HG03558 (cell line): Measurements from ENCODE around the gene PLEKHN1.
"Not testable (repeated sequence)": the region's sequence is repeated elsewhere in the genome, so short reads cannot be mapped to it uniquely, and the experiment has no call there.

Experiments used
- ATAC-seq: cut with Tn5 transposase; IDR thresholded peaks from one replicate; pipeline ENCODE4 v1.9.1; 2021; ENCODE audit warnings: moderate number of reproducible peaks; ENCODE audit not compliant: unreplicated experiment; ENCODE audit errors: extremely low read depth

PLEKHN1 gene

GRCh38 chr1:941588-942383 lies 24.5 kb upstream of the PLEKHN1 start:
- no peak for ATAC-seq

DNA sequence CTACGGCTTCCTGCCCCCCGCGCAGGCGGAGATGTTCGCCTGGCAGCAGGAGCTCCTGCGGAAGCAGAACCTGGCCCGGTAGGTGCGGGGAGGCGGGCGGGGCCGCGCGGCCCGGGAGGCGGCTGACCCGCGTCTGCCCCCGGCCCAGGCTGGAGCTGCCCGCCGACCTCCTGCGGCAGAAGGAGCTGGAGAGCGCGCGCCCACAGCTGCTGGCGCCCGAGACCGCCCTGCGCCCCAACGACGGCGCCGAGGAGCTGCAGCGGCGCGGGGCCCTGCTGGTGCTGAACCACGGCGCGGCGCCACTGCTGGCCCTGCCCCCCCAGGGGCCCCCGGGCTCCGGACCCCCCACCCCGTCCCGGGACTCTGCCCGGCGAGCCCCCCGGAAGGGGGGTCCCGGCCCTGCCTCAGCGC lies 23.9 kb upstream of the PLEKHN1 start:
- ATAC-seq: no peak

- ATAC-seq: no peak
These were observed 23.3 kb upstream of the PLEKHN1 start for GRCh38 chr1:942864-943533.

DNA sequence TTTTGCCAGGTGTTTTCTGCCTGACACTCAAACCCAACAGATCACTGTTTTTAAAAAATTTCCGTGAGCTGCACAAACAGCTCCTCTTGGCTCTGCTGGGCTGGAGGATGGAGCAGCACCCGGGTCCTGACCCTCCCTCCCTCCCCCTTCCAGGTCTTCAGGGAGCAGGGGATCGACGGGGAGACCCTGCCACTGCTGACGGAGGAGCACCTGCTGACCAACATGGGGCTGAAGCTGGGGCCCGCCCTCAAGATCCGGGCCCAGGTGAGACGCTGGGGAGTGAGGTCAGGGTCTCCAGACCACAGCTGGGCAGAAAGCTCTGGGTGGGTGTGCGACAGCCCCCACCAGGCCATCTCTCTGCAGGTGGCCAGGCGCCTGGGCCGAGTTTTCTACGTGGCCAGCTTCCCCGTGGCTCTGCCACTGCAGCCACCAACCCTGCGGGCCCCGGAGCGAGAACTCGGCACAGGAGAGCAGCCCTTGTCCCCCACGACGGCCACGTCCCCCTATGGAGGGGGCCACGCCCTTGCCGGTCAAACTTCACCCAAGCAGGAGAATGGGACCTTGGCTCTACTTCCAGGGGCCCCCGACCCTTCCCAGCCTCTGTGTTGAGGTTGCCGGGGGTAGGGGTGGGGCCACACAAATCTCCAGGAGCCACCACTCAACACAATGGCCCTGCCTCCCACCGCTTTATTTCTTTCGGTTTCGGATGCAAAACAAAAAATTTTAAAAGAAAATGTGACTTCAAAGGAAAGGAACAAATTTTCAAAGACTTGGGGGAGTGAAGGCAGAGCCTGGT lies 22.5 kb upstream of the PLEKHN1 start:
- ATAC-seq: no peak

DNA sequence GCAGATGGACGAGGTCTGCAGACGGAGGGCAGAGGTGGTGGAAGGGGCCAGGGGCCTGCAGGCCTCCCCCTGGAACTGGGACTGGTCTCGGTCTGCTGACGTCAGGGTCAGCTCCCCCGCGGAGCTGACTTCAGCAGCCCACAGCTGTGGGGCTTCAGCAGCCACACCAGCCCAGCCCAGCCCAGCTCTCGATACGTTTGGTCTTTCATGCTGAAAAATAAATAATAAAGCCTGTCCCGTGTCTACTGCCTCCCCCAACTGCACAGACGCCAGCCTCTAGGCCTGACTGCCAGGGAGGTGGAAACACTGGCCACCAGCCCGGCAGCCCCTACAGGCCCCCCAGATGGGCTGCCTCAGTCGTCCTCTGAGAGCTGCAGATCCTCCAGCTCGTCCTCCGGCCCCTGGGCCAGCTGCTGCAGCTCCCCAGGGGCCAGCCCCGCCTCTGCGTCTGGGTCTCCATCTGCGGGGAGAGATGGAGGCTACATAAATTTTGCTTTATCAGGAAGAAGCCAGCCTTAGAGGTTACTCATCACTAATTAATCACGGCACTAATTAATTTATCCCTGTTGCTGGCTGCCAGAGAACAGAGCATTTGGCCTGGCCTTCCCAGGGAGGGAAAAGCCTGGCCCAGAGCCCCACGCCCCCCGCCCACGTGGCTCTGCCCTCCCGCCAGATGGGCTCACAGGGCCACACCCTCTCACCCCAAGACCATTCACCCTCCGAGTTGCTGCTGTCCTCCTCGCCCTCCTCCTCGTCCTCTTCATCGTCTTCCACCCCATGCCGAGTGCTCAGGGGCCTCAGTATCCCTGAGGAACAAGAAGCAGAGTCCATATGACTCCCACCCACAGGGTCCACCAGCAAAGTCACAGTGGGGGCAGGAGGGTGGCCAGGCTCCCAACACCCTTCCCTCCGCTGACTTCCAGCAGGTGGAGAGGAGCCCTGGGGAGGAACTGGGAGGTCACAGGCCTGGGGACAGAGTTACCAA lies 21.6 kb upstream of the PLEKHN1 start:
- ATAC-seq: no peak

- no peak for ATAC-seq
These were observed 20.4 kb upstream of the PLEKHN1 start for GRCh38 chr1:945688-946556.

- ATAC-seq: not testable (repeated sequence)
These were observed 19.5 kb upstream of the PLEKHN1 start for GRCh38 chr1:946811-947210.

GRCh38 chr1:947958-948357 lies 18.3 kb upstream of the PLEKHN1 start:
- no peak for ATAC-seq

GRCh38 chr1:950268-950667 lies 16.0 kb upstream of the PLEKHN1 start:
- ATAC-seq: no peak

DNA sequence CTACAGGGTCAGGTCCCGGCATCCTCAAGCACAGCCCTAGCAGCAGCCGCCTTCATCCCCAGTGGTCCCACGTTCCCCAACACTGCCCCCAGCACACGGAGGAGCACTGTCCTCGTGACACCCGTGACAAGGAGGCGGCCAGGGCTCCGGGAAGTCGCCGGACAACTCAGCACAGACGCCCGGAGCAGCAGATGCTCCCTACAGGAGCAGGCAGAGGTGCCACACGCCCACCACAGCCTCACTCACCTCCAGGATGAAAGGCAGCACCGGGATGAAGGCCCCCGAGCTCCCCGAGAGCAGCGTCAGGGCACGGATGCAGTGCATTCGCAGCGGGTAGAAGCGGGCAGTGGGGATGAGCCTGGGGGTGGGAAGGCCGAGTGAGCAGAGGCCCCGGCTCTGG lies 15.4 kb upstream of the PLEKHN1 start:
- no peak for ATAC-seq

DNA sequence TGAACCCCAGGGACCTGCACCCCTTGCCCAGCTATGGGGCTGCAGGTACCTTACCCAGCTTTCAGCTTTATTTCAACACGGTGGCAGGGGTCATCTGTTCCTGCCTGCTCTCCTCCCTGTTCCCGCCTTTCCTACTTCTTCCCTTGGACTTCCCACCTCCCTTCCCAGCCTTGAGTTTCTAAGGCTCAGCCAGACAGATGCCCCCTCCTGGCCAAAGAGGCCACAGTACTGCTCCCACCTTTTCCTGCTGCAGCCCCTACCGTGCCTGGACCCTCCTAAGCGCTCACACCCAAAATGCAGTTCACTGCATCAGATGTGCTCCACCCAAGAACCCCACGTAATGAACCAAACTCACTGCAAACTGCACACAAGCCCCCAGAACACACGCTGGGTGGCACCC lies 14.9 kb upstream of the PLEKHN1 start:
- ATAC-seq: no peak

GRCh38 chr1:952201-952600 lies 14.1 kb upstream of the PLEKHN1 start:
- ATAC-seq: no peak

DNA sequence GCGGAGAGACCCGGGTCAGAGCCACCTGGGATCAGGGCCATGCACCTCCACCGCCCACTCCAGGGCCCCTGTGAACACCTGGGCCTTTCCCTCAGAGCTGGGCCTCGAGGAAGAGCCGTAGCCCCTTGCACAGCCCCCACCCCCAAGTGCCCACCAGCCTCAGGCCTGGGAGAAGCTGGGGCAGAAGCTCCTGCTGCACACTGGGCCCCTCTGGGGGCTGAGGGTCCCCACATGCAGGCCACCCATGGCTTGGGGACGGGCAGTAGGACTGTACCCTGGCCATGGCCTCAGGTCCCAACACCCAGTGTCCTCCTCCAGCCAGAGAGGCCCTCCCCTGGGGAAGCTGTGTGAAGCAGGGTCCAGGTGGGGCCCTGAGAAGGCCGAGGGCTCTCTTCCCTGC lies 13.7 kb upstream of the PLEKHN1 start:
- no peak for ATAC-seq

DNA sequence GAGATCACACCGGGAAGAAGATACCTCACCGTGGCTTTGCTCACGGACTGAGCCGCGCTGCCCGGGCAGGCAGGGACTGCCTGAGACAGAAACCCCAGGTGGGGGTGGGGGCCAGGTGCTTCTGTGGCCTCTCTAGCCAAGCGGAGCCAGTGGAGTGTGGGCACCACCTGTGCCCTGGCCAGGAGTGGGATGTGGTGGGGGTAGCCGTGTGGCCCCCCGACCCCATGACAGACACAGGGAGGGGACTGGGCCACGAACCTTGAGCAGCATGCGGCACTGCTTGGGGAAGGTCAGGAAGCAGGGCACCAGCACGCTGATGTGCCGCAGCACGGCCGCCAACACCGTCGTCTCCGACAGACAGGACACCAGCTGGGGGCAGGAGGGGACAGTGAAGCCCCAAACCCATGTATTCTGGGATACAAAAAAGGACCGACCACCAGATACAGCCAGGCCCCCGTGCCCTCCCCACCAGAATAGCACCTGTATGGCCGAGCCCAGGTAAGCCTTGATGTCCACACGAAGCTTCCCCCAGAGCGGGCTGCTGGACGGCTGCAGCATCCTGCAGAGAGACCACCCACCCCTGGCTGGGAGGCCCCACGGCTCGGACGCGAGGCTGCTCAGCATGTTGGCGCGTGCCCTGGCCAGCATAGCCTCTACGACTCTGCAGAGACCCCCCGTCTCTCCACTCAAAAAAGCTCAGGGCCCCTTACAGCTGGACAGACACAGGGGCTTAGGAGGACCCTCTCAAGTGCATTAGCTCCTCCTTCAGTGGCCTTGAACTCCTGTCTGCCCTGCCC lies 12.6 kb upstream of the PLEKHN1 start:
- no peak for ATAC-seq

- no peak for ATAC-seq
These were observed 11.4 kb upstream of the PLEKHN1 start for GRCh38 chr1:954927-955326.

GRCh38 chr1:955474-955873 lies 10.8 kb upstream of the PLEKHN1 start:
- ATAC-seq: no peak

DNA sequence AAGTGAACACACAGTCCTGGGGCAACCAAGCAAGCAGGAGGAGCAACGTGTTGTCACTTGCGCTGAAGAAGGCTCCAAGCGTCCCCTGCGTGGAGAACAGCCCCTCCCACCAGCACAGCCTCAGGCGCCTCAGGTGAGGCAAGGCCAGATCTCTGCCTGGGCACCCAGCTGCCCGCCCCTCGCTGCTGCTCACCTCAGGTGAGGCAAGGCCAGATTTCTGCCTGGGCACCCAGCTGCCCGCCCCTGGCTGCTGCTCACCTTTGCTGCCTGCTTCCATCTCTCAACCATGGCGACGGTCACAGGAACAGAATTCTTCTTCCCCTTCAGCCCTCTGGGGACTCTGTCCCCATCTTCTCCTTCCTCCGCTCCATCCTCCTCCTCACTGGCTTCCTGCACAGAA lies 9.6 kb upstream of the PLEKHN1 start:
- ATAC-seq: no peak
